ENCODE results near the gene MED15. TPM values are rescaled to one million over a fixed set of nuclear protein-coding genes. Genes with fewer than 3 reads are reported as not detected.

The MED15 gene
- total and polyA plus RNA-seq, 2 experiments from 2014 or later: 29.2 to 43.5 TPM

GRCh38 chr22:20526628-20527355 lies 19.4 kb downstream of the MED15 start:
- H3K27me3 ChIP-seq (ENCODE audit: insufficient read depth): no peaks in the 10 kb centered on the region
- no peak for ATAC-seq
- H3K79me2 ChIP-seq (replicated peaks; ENCODE audit: insufficient read depth): peaks cover 99% of the 10 kb centered on the region
- DNase-seq (ENCODE audit: low spot score): no peak
- H3K36me3 Mint-ChIP-seq (ENCODE audit: low read depth): peaks cover 26% of the 10 kb centered on the region
- peaks cover 17% of the 10 kb centered on the region for H3K4me1 ChIP-seq (ENCODE audit: insufficient read depth)
- peaks cover 3% of the 10 kb centered on the region for H3K27me3 Mint-ChIP-seq (ENCODE audit: insufficient read depth, low read depth, poor library complexity)
- H4K20me1 ChIP-seq (replicated peaks; ENCODE audit: insufficient read depth): peaks cover 13% of the 10 kb centered on the region
- no peak overlapping the region for H3K4me3 Mint-ChIP-seq
- H3F3A ChIP-seq (replicated peaks; ENCODE audit: low read depth): no peaks in the 10 kb centered on the region
- no peak overlapping the region for H3K4me3 ChIP-seq
- peak overlapping the region; percentile 36; the same call in 1 of the 2 replicates for H3K27ac ChIP-seq (ENCODE audit: low read depth)
- peaks cover 6% of the 10 kb centered on the region for H3K9me3 Mint-ChIP-seq
- no peak overlapping the region for H3K27ac Mint-ChIP-seq
- no peaks in the 10 kb centered on the region for H3K9me2 ChIP-seq (ENCODE audit: insufficient read depth)
- TF ChIP-seq STAT1 (IDR thresholded peaks at IDR 0.05; ENCODE audit: unreplicated experiment): no peak
- H3K4me1 Mint-ChIP-seq: peaks cover 43% of the 10 kb centered on the region
- no peak overlapping the region for H3K4me2 ChIP-seq
- H3K36me3 ChIP-seq (ENCODE audit: insufficient read depth): no peaks in the 10 kb centered on the region; the same call in 1 of the 2 replicates
- no peak overlapping the region for H2AFZ ChIP-seq

GRCh38 chr22:20528405-20528978 lies 21.1 kb downstream of the MED15 start:
- DNase-seq (ENCODE audit: low spot score) (no peak), ATAC-seq (no peak)
- no peak overlapping the region for H3K4me3 Mint-ChIP-seq
- peaks cover 97% of the 10 kb centered on the region for H3K79me2 ChIP-seq (replicated peaks; ENCODE audit: insufficient read depth)
- peaks cover 17% of the 10 kb centered on the region for H3K4me1 ChIP-seq (ENCODE audit: insufficient read depth)
- H3K27ac ChIP-seq (ENCODE audit: low read depth): no peak overlapping the region
- no peak overlapping the region for H3K27ac Mint-ChIP-seq
- H3K36me3 ChIP-seq (ENCODE audit: insufficient read depth): no peaks in the 10 kb centered on the region; the same call in 1 of the 2 replicates
- no peak overlapping the region for H3K4me3 ChIP-seq
- no peak overlapping the region for H2AFZ ChIP-seq
- peaks cover 6% of the 10 kb centered on the region for H3K9me3 Mint-ChIP-seq
- no peaks in the 10 kb centered on the region for H3K9me2 ChIP-seq (ENCODE audit: insufficient read depth)
- H4K20me1 ChIP-seq (replicated peaks; ENCODE audit: insufficient read depth): peaks cover 11% of the 10 kb centered on the region
- H3F3A ChIP-seq (replicated peaks; ENCODE audit: low read depth): no peaks in the 10 kb centered on the region
- H3K36me3 Mint-ChIP-seq (ENCODE audit: low read depth): peaks cover 26% of the 10 kb centered on the region
- H3K4me1 Mint-ChIP-seq: peaks cover 42% of the 10 kb centered on the region
- peaks cover 3% of the 10 kb centered on the region for H3K27me3 Mint-ChIP-seq (ENCODE audit: insufficient read depth, low read depth, poor library complexity)
- H3K4me2 ChIP-seq: no peak overlapping the region
- H3K27me3 ChIP-seq (ENCODE audit: insufficient read depth): no peaks in the 10 kb centered on the region
- TF ChIP-seq ZNF114 (CRISPR knock-in tag; IDR thresholded peaks at IDR 0.05): no peak
- TF ChIP-seq CTCF (conservative IDR thresholded peaks at IDR 0.05; ENCODE audit: low read depth in 2 of 2): no peak
- TF ChIP-seq ZNF331 (CRISPR knock-in tag; IDR thresholded peaks at IDR 0.05; ENCODE audit: low read depth): no peak
- no peak for TF ChIP-seq EZH2phosphoT487 (IDR thresholded peaks at IDR 0.05; ENCODE audit: unreplicated experiment)
- no peak for TF ChIP-seq JUNB (IDR thresholded peaks at IDR 0.05; ENCODE audit: unreplicated experiment)
- no peak for TF ChIP-seq REST (IDR thresholded peaks at IDR 0.05; ENCODE audit: unreplicated experiment)
- TF ChIP-seq ETS1 (IDR thresholded peaks at IDR 0.05): no peak
- TF ChIP-seq NANOG (IDR thresholded peaks at IDR 0.05; ENCODE audit: borderline replicate concordance): no peak
- TF ChIP-seq POLR2AphosphoS5 (IDR thresholded peaks at IDR 0.05; ENCODE audit: low read depth): no peak
- TF ChIP-seq CREB1 (CRISPR knock-in tag; IDR thresholded peaks at IDR 0.05; ENCODE audit: low read depth): no peak
- TF ChIP-seq STAT1 (IDR thresholded peaks at IDR 0.05; ENCODE audit: unreplicated experiment): no peak
